Neutrophil (primary cell): ENCODE measurements around the gene ECI1.
A peak's percentile ranks its signal among the peaks of the same experiment; 100 is the strongest.

Source experiments
- H3K27ac ChIP-seq: fragments of 200-600 bp; sonication (generic); 2 replicates; pipeline ENCODE4 v1.5.1; 2016; ENCODE audit warnings: mild to moderate bottlenecking, moderate library complexity
- H3K27me3 ChIP-seq: fragments of 200-600 bp; sonication (generic); 2 replicates; pipeline ENCODE4 v1.6.0; 2016; ENCODE audit warnings: mild to moderate bottlenecking
- H3K36me3 ChIP-seq: fragments of 200-600 bp; sonication (generic); 2 replicates; pipeline ENCODE4 v1.5.1; 2017
- H3K4me1 ChIP-seq, 2 experiments: fragments of 200-600 bp in 1 of 2; sonication (generic) in 1 of 2; 1 replicate in 1 of 2; 2 replicates in 1 of 2; pipeline versions ENCODE4 v1.5.1 to v1.6.1; 2013 to 2016; ENCODE audit warnings: low read depth in 1 of 2, low read length in 1 of 2, mild to moderate bottlenecking in 1 of 2, moderate library complexity in 1 of 2; ENCODE audit not compliant: control insufficient read depth in 1 of 2, insufficient read depth in 1 of 2
- H3K4me3 ChIP-seq, 2 experiments: fragments of 200-600 bp in 1 of 2; sonication (generic) in 1 of 2; 1 replicate in 1 of 2; 2 replicates in 1 of 2; pipeline ENCODE4 v1.5.1; 2013 to 2016; ENCODE audit warnings: low read depth in 1 of 2, low read length in 1 of 2, mild to moderate bottlenecking in 1 of 2, moderate library complexity in 1 of 2
- H3K9me3 ChIP-seq: fragments of 200-600 bp; sonication (generic); 2 replicates; pipeline ENCODE4 v1.5.1; 2016
- CTCF ChIP-seq: fragments of 200-600 bp; sonication (generic); IDR thresholded peaks from 2 replicates; pipeline ENCODE4 v1.5.1; 2016; ENCODE audit warnings: antibody characterized with exemption

The ECI1 gene

GRCh38 chr16:2250652-2251295, 613 bp downstream of the ECI1 start:
- no peaks in the 10 kb centered on the region for H3K9me3 ChIP-seq
- no peaks in the 10 kb centered on the region for H3K27me3 ChIP-seq
- H3K36me3 ChIP-seq, result peaks cover 39% of the 10 kb centered on the region
- no peak for TF ChIP-seq CTCF
- peak overlapping the region; percentile 73 for H3K4me3 ChIP-seq
- peaks cover 16 to 21% of the 10 kb centered on the region in 2 experiments for H3K4me1 ChIP-seq
- peak overlapping the region; percentile 83 for H3K27ac ChIP-seq

- H3K36me3 ChIP-seq, result peaks cover 45% of the 10 kb centered on the region
Measured at GRCh38 chr16:2246301-2246885, 5.0 kb downstream of the ECI1 start.

GRCh38 chr16:2244926-2245795, 6.2 kb downstream of the ECI1 start:
- peaks cover 0 to 3% of the 10 kb centered on the region in 2 experiments for H3K4me1 ChIP-seq
- H3K36me3 ChIP-seq, result peaks cover 52% of the 10 kb centered on the region
- TF ChIP-seq CTCF, result no peak

More at GRCh38 chr16:2246301-2246885, 5.0 kb downstream of the ECI1 start:
- no peak for TF ChIP-seq CTCF
- H3K9me3 ChIP-seq, result no peaks in the 10 kb centered on the region
- peaks cover 8 to 12% of the 10 kb centered on the region in 2 experiments for H3K4me1 ChIP-seq
- H3K27me3 ChIP-seq, result no peaks in the 10 kb centered on the region
- no peak overlapping the region for H3K4me3 ChIP-seq
- H3K27ac ChIP-seq, result no peak overlapping the region

GRCh38 chr16:2244301-2244700, 7.1 kb downstream of the ECI1 start:
- Histone ChIP-seq H3K36me3 (peaks cover 61% of the 10 kb centered on the region), H3K4me3 (no peak overlapping the region), H3K27ac (no peak overlapping the region)

More at GRCh38 chr16:2244926-2245795, 6.2 kb downstream of the ECI1 start:
- H3K9me3 ChIP-seq, result no peaks in the 10 kb centered on the region
- no peaks in the 10 kb centered on the region for H3K27me3 ChIP-seq
- no peak overlapping the region for H3K4me3 ChIP-seq
- no peak overlapping the region for H3K27ac ChIP-seq

More at GRCh38 chr16:2244301-2244700, 7.1 kb downstream of the ECI1 start:
- H3K9me3 ChIP-seq, result no peaks in the 10 kb centered on the region
- no peaks in the 10 kb centered on the region for H3K27me3 ChIP-seq
- H3K4me1 ChIP-seq, result no peaks in the 10 kb centered on the region
- TF ChIP-seq CTCF, result no peak
